ENCODE results near the gene GPER1.

DNA sequence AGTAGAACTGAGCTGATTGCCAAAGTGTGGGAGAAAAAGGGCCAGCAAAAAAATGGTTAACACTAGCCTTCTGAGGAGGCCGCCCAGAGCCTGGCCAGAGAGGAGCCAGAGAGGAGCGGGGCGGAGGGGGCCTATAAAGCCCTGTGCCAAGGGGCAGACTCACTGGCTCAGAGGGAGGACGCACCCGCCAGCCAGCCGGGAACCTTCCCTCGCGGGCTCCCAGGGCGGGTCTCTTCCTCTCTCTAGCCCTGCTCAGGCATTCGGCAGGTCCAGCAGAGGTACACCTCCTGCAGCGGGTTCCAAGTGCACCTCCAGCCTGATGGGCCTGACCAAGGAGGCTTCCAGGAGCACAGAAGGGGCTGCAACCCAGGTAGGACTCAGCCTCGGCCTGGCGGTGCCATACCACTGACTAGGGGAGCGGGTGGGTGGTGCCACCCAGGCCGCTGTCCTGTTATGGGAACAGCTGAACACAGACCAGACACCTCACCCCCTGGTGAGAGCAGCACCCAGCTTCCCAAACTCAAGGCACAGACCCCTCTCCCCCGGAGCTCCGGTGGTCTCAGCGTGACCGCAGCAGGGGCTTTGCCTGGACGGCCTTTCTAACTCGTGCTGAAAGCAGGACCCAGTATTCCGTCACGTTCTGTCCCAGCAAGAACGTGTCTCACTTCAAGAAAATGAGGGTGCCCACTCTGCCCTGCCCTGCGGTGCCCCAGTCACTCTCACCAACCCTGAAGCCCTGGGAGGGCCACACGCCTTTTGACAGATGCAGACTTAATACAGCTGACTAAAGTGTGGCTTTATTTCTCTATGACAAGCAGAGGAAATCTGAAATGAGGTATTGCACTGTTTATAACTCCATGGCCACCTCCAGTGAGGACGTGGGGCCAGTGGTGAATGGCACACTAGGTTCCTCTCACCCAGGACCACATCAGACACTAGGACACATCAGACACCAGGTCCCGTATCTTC lies at the start of gene GPER1:
- TF ChIP-seq, protein P1, sequence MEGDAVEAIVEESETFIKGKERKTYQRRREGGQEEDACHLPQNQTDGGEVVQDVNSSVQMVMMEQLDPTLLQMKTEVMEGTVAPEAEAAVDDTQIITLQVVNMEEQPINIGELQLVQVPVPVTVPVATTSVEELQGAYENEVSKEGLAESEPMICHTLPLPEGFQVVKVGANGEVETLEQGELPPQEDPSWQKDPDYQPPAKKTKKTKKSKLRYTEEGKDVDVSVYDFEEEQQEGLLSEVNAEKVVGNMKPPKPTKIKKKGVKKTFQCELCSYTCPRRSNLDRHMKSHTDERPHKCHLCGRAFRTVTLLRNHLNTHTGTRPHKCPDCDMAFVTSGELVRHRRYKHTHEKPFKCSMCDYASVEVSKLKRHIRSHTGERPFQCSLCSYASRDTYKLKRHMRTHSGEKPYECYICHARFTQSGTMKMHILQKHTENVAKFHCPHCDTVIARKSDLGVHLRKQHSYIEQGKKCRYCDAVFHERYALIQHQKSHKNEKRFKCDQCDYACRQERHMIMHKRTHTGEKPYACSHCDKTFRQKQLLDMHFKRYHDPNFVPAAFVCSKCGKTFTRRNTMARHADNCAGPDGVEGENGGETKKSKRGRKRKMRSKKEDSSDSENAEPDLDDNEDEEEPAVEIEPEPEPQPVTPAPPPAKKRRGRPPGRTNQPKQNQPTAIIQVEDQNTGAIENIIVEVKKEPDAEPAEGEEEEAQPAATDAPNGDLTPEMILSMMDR (IDR thresholded peaks at IDR 0.05): no peak
- peak in 1 of 2 donors; percentile 86 for TF ChIP-seq POLR2A (IDR thresholded peaks at IDR 0.05)
